Gastroesophageal sphincter (tissue), 4 donors: ENCODE data around the gene TMEM86A. TPM values are rescaled to one million over a fixed set of nuclear protein-coding genes. Genes with fewer than 3 reads are reported as not detected.
"Not testable (repeated sequence)": the region's sequence is repeated elsewhere in the genome, so short reads cannot be mapped to it uniquely, and the experiment has no call there.

Experiments
- ATAC-seq: fragments of 150-250 bp; one replicate; pipeline ENCODE4 v1.9.1; 2016; ENCODE audit warnings: mild to moderate bottlenecking, moderate library complexity
- H3K27ac ChIP-seq, 4 donors: fragments of 200-600 bp; sonication (generic) in 3 of 4; 1 replicate in 3 of 4; 2 replicates in 1 of 4; pipeline ENCODE4 v1.5.1; 2016 to 2019
- H3K27me3 ChIP-seq: fragments of 200-600 bp; sonication (generic); one replicate; pipeline ENCODE4 v1.5.1; 2019
- H3K36me3 ChIP-seq, 2 donors: fragments of 200-600 bp; sonication (generic); one replicate each; pipeline ENCODE4 v1.5.1; 2019; ENCODE audit warnings: control low read depth in 1 of 2
- H3K4me1 ChIP-seq, 3 donors: fragments of 200-600 bp; sonication (generic); 1 replicate in 2 of 3; 2 replicates in 1 of 3; pipeline ENCODE4 v1.5.1; 2016 to 2019; ENCODE audit warnings: control low read depth in 2 of 3
- H3K4me3 ChIP-seq, 2 donors: fragments of 200-600 bp; sonication (generic); one replicate each; pipeline ENCODE4 v1.5.1; 2019; ENCODE audit warnings: mild to moderate bottlenecking in 1 of 2, moderate library complexity in 1 of 2
- H3K9me3 ChIP-seq, 3 donors: fragments of 200-600 bp; sonication (generic); one replicate each; pipeline ENCODE4 v1.5.1; 2017 to 2019; ENCODE audit warnings: control low read depth in 2 of 3
- CTCF ChIP-seq, 4 experiments: fragments of 200-600 bp in 2 of 4; fragments of 450-650 bp in 2 of 4; sonication (generic) in 1 of 4; IDR thresholded peaks; one replicate each; pipeline ENCODE4 v1.5.1; 2017 to 2019; ENCODE audit warnings: antibody characterized with exemption in 4 of 4, mild to moderate bottlenecking in 2 of 4, moderate library complexity in 2 of 4
- EP300 ChIP-seq: sonication (generic); formaldehyde crosslinking; IDR thresholded peaks from one replicate; pipeline ENCODE4 v1.6.1; 2017; ENCODE audit warnings: antibody characterized with exemption, mild to moderate bottlenecking
- POLR2A ChIP-seq, 2 donors: fragments of 450-650 bp; IDR thresholded peaks; one replicate each; pipeline ENCODE4 v1.6.1; 2017; ENCODE audit warnings: antibody characterized with exemption in 2 of 2, mild to moderate bottlenecking in 2 of 2, moderate library complexity in 1 of 2
- POLR2AphosphoS5 ChIP-seq: sonication (generic); formaldehyde crosslinking; IDR thresholded peaks from one replicate; pipeline ENCODE4 v1.6.1; 2017; ENCODE audit warnings: antibody characterized with exemption
- WGBS, 2 donors: methylation state at CpG; one replicate each; pipeline ENCODE4 v1.1.5; 2018; ENCODE audit warnings: low coverage in 1 of 2; 5-methylcytosine and 5-hydroxymethylcytosine counted together
- total RNA-seq, 4 donors: library from RNA; depleted of rRNA; stranded (reverse); fragments of >200 nt; gene quantifications; one replicate each; pipeline ENCODE4 v1.1.0, GENCODE V29; 2016

Gene TMEM86A
- total RNA-seq = 1 to 10 TPM; 2.6 to 5.5 (median 3.1) TPM

- 0 to 7% methylated on average over 6 to 11 of the region's 98 CpGs for WGBS, 2 donors
These were observed at the start of gene TMEM86A for GRCh38 chr11:18698341-18699268. Gene TMEM86A (plus strand): TSS chr11:18698779. CDS start chr11:18698887, 108 bp downstream.

GRCh38 chr11:18650353-18650752 is 48.2 kb upstream of the TMEM86A start:
- TF ChIP-seq EP300 (no peak), POLR2AphosphoS5 (no peak), CTCF (IDR thresholded peaks at IDR 0.05) (no peak), POLR2A (IDR thresholded peaks at IDR 0.05) (no peak)
- Histone ChIP-seq H3K4me1 (no peaks in the 10 kb centered on the region), H3K36me3 (no peaks in the 10 kb centered on the region), H3K27me3 (no peaks in the 10 kb centered on the region), H3K27ac (no peak overlapping the region), H3K4me3 (no peak overlapping the region), H3K9me3 (no peaks in the 10 kb centered on the region)
- ATAC-seq = no peak
- 67 to 80% methylated on average over 3 to 4 of the region's 4 CpGs for WGBS, 2 donors

More at GRCh38 chr11:18698341-18699268, at the start of gene TMEM86A:
- TF ChIP-seq POLR2AphosphoS5 = peak; percentile 61
- no peak for TF ChIP-seq EP300
- TF ChIP-seq CTCF (IDR thresholded peaks at IDR 0.05) = no peak
- TF ChIP-seq POLR2A (IDR thresholded peaks at IDR 0.05) = peak; percentile 72 to 86
- H3K9me3 ChIP-seq = no peaks in the 10 kb centered on the region
- peaks cover 0 to 23% (median 0%) of the 10 kb centered on the region in 3 donors for H3K4me1 ChIP-seq
- H3K36me3 ChIP-seq = peaks cover 0 to 24% of the 10 kb centered on the region in 2 donors
- peak; percentile 94 for ATAC-seq
- H3K27ac ChIP-seq = peak within 1 kb of the TSS; percentile 24 to 90 (median 84)
- peak within 1 kb of the TSS; percentile 48 to 98 for H3K4me3 ChIP-seq
- no peaks in the 10 kb centered on the region for H3K27me3 ChIP-seq

- no peak for ATAC-seq
- H3K9me3 ChIP-seq = no peaks in the 10 kb centered on the region
- H3K4me1 ChIP-seq = no peaks in the 10 kb centered on the region
- WGBS, 2 donors = 64 to 94% methylated on average over 3 to 19 of the region's 19 CpGs
- TF ChIP-seq POLR2AphosphoS5 (no peak), EP300 (no peak), POLR2A (IDR thresholded peaks at IDR 0.05) (no peak), CTCF (IDR thresholded peaks at IDR 0.05) (peak; percentile 25 to 60 (median 42))
- H3K4me3 ChIP-seq = no peak overlapping the region
- H3K27me3 ChIP-seq = no peaks in the 10 kb centered on the region
- H3K27ac ChIP-seq = no peak overlapping the region
- H3K36me3 ChIP-seq = no peaks in the 10 kb centered on the region
These were observed 47.6 kb upstream of the TMEM86A start for GRCh38 chr11:18650859-18651557.

GRCh38 chr11:18657673-18658072 is 40.9 kb upstream of the TMEM86A start:
- no peak overlapping the region for H3K4me3 ChIP-seq
- ATAC-seq = no peak
- H3K4me1 ChIP-seq = no peaks in the 10 kb centered on the region
- peaks cover 15% of the 10 kb centered on the region for H3K27me3 ChIP-seq
- no peaks in the 10 kb centered on the region for H3K36me3 ChIP-seq
- peaks cover 0 to 15% (median 0%) of the 10 kb centered on the region in 3 donors for H3K9me3 ChIP-seq
- WGBS, 2 donors = 78 to 90% methylated on average over 5 of the region's 5 CpGs
- no peak overlapping the region for H3K27ac ChIP-seq
- TF ChIP-seq CTCF (IDR thresholded peaks at IDR 0.05) (no peak), EP300 (no peak), POLR2A (IDR thresholded peaks at IDR 0.05) (no peak), POLR2AphosphoS5 (no peak)

GRCh38 chr11:18665353-18665872 is 33.2 kb upstream of the TMEM86A start:
- H3K9me3 ChIP-seq, H3K27ac ChIP-seq, H3K4me1 ChIP-seq, ATAC-seq, H3K27me3 ChIP-seq, H3K36me3 ChIP-seq, H3K4me3 ChIP-seq: not testable (repeated sequence)
- 56 to 90% methylated on average over 5 to 8 of the region's 10 CpGs for WGBS, 2 donors
